ENCODE measurements around the gene IDI2.

DNA sequence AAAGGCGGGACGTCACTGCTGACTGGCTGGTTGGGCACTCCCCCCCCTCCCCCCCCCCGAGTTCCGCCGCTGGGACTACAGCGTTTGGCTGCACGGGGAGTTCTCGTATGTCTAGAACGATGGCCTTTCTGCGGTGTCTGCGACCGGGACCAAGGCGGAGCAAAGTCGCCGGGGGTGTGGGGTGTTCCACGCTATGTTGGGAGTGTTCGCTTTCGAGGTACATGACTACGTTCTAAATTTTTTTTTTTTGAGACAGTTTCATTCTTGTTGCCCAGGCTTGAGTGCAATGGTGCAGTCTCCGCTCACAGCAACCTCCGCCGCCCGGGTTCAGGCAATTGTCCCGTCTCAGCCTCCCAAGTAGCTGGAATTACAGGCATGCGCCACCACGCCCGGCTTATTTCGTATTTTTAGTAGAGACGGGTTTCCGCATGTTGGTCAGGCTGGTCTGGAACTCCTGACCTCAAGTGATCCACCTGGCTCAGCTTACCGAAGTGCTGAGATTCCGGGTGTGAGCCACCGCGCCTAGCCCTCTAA is 23.8 kb upstream of the IDI2 start:
- TF ChIP-seq RFX5 (IDR thresholded peaks at IDR 0.05) (no peak), POLR2A (IDR thresholded peaks at IDR 0.05; ENCODE audit: low read length) (no peak; the same call in 1 of the 2 replicates), RAD21 (conservative IDR thresholded peaks at IDR 0.05 in 1 of 2, IDR thresholded peaks at IDR 0.05 in 1 of 2) (no peak), ZFP36 (IDR thresholded peaks at IDR 0.05; ENCODE audit: borderline replicate concordance, partially characterized antibody) (no peak), RCOR1 (IDR thresholded peaks at IDR 0.05; ENCODE audit: low read depth, low read length) (no peak), CHD2 (IDR thresholded peaks at IDR 0.05; ENCODE audit: low read length, partially characterized antibody) (no peak)
- TF ChIP-seq, protein P1, sequence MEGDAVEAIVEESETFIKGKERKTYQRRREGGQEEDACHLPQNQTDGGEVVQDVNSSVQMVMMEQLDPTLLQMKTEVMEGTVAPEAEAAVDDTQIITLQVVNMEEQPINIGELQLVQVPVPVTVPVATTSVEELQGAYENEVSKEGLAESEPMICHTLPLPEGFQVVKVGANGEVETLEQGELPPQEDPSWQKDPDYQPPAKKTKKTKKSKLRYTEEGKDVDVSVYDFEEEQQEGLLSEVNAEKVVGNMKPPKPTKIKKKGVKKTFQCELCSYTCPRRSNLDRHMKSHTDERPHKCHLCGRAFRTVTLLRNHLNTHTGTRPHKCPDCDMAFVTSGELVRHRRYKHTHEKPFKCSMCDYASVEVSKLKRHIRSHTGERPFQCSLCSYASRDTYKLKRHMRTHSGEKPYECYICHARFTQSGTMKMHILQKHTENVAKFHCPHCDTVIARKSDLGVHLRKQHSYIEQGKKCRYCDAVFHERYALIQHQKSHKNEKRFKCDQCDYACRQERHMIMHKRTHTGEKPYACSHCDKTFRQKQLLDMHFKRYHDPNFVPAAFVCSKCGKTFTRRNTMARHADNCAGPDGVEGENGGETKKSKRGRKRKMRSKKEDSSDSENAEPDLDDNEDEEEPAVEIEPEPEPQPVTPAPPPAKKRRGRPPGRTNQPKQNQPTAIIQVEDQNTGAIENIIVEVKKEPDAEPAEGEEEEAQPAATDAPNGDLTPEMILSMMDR (IDR thresholded peaks at IDR 0.05), result no peak
- TF ChIP-seq, protein P2, sequence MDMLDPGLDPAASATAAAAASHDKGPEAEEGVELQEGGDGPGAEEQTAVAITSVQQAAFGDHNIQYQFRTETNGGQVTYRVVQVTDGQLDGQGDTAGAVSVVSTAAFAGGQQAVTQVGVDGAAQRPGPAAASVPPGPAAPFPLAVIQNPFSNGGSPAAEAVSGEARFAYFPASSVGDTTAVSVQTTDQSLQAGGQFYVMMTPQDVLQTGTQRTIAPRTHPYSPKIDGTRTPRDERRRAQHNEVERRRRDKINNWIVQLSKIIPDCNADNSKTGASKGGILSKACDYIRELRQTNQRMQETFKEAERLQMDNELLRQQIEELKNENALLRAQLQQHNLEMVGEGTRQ (IDR thresholded peaks at IDR 0.05), result no peak

Measured in A549 (cell line).